NT2/D1 (cell line): ENCODE measurements around the gene MDM4.

ENCODE experiments used
- DNase-seq: peaks from one replicate; pipeline ENCODE4 v3.0.0-alpha.2; 2011; ENCODE audit warnings: low read depth, low spot score
- H3K27me3 ChIP-seq: 2 replicates; pipeline ENCODE4 v1.6.0; 2011; ENCODE audit warnings: mild to moderate bottlenecking; ENCODE audit not compliant: insufficient read length, insufficient read depth
- H3K36me3 ChIP-seq: 2 replicates; pipeline ENCODE4 v1.6.1; 2011; ENCODE audit warnings: mild to moderate bottlenecking, low read length, mixed read lengths; ENCODE audit not compliant: insufficient read depth, insufficient read length
- H3K4me1 ChIP-seq: 2 replicates; pipeline ENCODE4 v1.5.1; 2011; ENCODE audit not compliant: insufficient read depth, insufficient read length
- H3K4me3 ChIP-seq: 2 replicates; pipeline ENCODE4 v1.5.1; 2011; ENCODE audit warnings: low read depth; ENCODE audit not compliant: insufficient read length
- H3K9ac ChIP-seq: 2 replicates; pipeline ENCODE4 v1.6.0; 2011; ENCODE audit warnings: low read depth; ENCODE audit not compliant: insufficient read length
- H3K9me3 ChIP-seq: 2 replicates; pipeline ENCODE4 v1.5.1; 2011; ENCODE audit warnings: mild to moderate bottlenecking, low read length; ENCODE audit not compliant: insufficient read depth
- SUZ12 ChIP-seq: IDR thresholded peaks from 2 replicates; pipeline ENCODE4 v1.6.1; 2011; ENCODE audit not compliant: insufficient read length, insufficient read depth; ENCODE audit errors: extremely low read depth
- YY1 ChIP-seq: IDR thresholded peaks from 2 replicates; pipeline ENCODE4 v1.6.1; 2011; ENCODE audit not compliant: insufficient read length, insufficient read depth
- ZNF274 ChIP-seq: IDR thresholded peaks from 2 replicates; pipeline ENCODE4 v1.6.1; 2011; ENCODE audit warnings: mild to moderate bottlenecking, low read depth, low read length

MDM4 gene

GRCh38 chr1:204584699-204585372, 68.6 kb downstream of the MDM4 start:
- Histone ChIP-seq H3K9me3 (no peaks in the 10 kb centered on the region), H3K4me1 (peaks cover 17% of the 10 kb centered on the region), H3K27me3 (no peaks in the 10 kb centered on the region), H3K9ac (no peak overlapping the region), H3K36me3 (no peaks in the 10 kb centered on the region), H3K4me3 (no peak overlapping the region)
- no peak for TF ChIP-seq SUZ12
- no peak for TF ChIP-seq ZNF274
- TF ChIP-seq YY1 = no peak
- DNase-seq = no peak

- Histone ChIP-seq H3K9me3 (no peaks in the 10 kb centered on the region), H3K36me3 (no peaks in the 10 kb centered on the region), H3K9ac (no peak overlapping the region), H3K27me3 (no peaks in the 10 kb centered on the region), H3K4me1 (peaks cover 17% of the 10 kb centered on the region), H3K4me3 (no peak overlapping the region)
- no peak for DNase-seq
- TF ChIP-seq YY1 (no peak), ZNF274 (no peak), SUZ12 (no peak)
Measured at GRCh38 chr1:204587621-204588020, 71.4 kb downstream of the MDM4 start.

- Histone ChIP-seq H3K9ac (no peak overlapping the region), H3K4me3 (no peak overlapping the region), H3K9me3 (no peaks in the 10 kb centered on the region), H3K4me1 (peaks cover 17% of the 10 kb centered on the region), H3K36me3 (no peaks in the 10 kb centered on the region), H3K27me3 (no peaks in the 10 kb centered on the region)
- DNase-seq = no peak
- no peak for TF ChIP-seq SUZ12
- TF ChIP-seq YY1 = no peak
- TF ChIP-seq ZNF274 = no peak
Measured at GRCh38 chr1:204588826-204589225, 72.6 kb downstream of the MDM4 start.

GRCh38 chr1:204589409-204590038, 73.3 kb downstream of the MDM4 start:
- no peaks in the 10 kb centered on the region for H3K9me3 ChIP-seq
- no peaks in the 10 kb centered on the region for H3K27me3 ChIP-seq
- H3K4me3 ChIP-seq = no peak overlapping the region
- TF ChIP-seq YY1 (no peak), ZNF274 (no peak), SUZ12 (no peak)
- DNase-seq = no peak
- H3K36me3 ChIP-seq = no peaks in the 10 kb centered on the region
- H3K9ac ChIP-seq = no peak overlapping the region
- peaks cover 13% of the 10 kb centered on the region for H3K4me1 ChIP-seq

- TF ChIP-seq ZNF274 (no peak), YY1 (no peak), SUZ12 (no peak)
- no peak overlapping the region for H3K9ac ChIP-seq
- no peak for DNase-seq
- H3K27me3 ChIP-seq = no peaks in the 10 kb centered on the region
- no peaks in the 10 kb centered on the region for H3K36me3 ChIP-seq
- H3K4me1 ChIP-seq = peaks cover 5% of the 10 kb centered on the region
- H3K4me3 ChIP-seq = no peak overlapping the region
- H3K9me3 ChIP-seq = no peaks in the 10 kb centered on the region
Measured at GRCh38 chr1:204591473-204592090, 75.4 kb downstream of the MDM4 start.

- Histone ChIP-seq H3K4me3 (no peak overlapping the region), H3K27me3 (peaks cover under 1% of the 10 kb centered on the region), H3K9me3 (no peaks in the 10 kb centered on the region), H3K9ac (no peak overlapping the region), H3K36me3 (no peaks in the 10 kb centered on the region), H3K4me1 (peaks cover 5% of the 10 kb centered on the region)
- DNase-seq = no peak
- TF ChIP-seq ZNF274 (no peak), SUZ12 (no peak), YY1 (no peak)
Measured at GRCh38 chr1:204592246-204592948, 76.2 kb downstream of the MDM4 start.

- no peak for DNase-seq
- Histone ChIP-seq H3K27me3 (peaks cover 2% of the 10 kb centered on the region), H3K4me1 (no peaks in the 10 kb centered on the region), H3K4me3 (no peak overlapping the region), H3K36me3 (no peaks in the 10 kb centered on the region), H3K9ac (no peak overlapping the region), H3K9me3 (no peaks in the 10 kb centered on the region)
- TF ChIP-seq ZNF274 = no peak
- no peak for TF ChIP-seq YY1
- TF ChIP-seq SUZ12 = no peak
Measured at GRCh38 chr1:204598319-204598969, 82.2 kb downstream of the MDM4 start.
